Measurements from ENCODE around the gene SDSL.

GRCh38 chr12:113474635-113475436 lies 52.7 kb downstream of the SDSL start:
- TF ChIP-seq POLR2A (IDR thresholded peaks at IDR 0.05; ENCODE audit: low read depth, low read length) (no peak), REST (IDR thresholded peaks at IDR 0.05; ENCODE audit: low read depth, low read length) (no peak), SMC3 (IDR thresholded peaks at IDR 0.05; ENCODE audit: borderline replicate concordance, low read length) (no peak)
